ENCODE results near the gene CDK5RAP3. TPM values are rescaled to one million over a fixed set of nuclear protein-coding genes. Genes with fewer than 3 reads are reported as not detected.
A peak's percentile ranks its signal among the peaks of the same experiment; 100 is the strongest.

CDK5RAP3 gene
- total and polyA plus RNA-seq, 2 of the 13 experiments (the other 11 are each of a cell fraction or from before 2014, with no cell fraction given) = 128 to 154 TPM

- no peak for TF ChIP-seq ZNF670 (CRISPR knock-in tag; IDR thresholded peaks at IDR 0.05; ENCODE audit: borderline replicate concordance)
- no peak for TF ChIP-seq NAIF1 (CRISPR knock-in tag; IDR thresholded peaks at IDR 0.05; ENCODE audit: borderline replicate concordance)
- TF ChIP-seq, protein P1, sequence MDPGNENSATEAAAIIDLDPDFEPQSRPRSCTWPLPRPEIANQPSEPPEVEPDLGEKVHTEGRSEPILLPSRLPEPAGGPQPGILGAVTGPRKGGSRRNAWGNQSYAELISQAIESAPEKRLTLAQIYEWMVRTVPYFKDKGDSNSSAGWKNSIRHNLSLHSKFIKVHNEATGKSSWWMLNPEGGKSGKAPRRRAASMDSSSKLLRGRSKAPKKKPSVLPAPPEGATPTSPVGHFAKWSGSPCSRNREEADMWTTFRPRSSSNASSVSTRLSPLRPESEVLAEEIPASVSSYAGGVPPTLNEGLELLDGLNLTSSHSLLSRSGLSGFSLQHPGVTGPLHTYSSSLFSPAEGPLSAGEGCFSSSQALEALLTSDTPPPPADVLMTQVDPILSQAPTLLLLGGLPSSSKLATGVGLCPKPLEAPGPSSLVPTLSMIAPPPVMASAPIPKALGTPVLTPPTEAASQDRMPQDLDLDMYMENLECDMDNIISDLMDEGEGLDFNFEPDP (CRISPR knock-in tag; conservative IDR thresholded peaks at IDR 0.05) = no peak
- no peak for TF ChIP-seq SIX1 (CRISPR knock-in tag; IDR thresholded peaks at IDR 0.05; ENCODE audit: borderline replicate concordance)
- TF ChIP-seq ZNF333 (CRISPR knock-in tag; IDR thresholded peaks at IDR 0.05; ENCODE audit: borderline replicate concordance) = no peak
- TF ChIP-seq ZNF776 (CRISPR knock-in tag; IDR thresholded peaks at IDR 0.05) = no peak
- TF ChIP-seq JUNB (CRISPR knock-in tag; IDR thresholded peaks at IDR 0.05; ENCODE audit: borderline replicate concordance) = no peak
- peak; percentile 40; the same call in 1 of the 2 replicates for TF ChIP-seq ZNF644 (CRISPR knock-in tag; IDR thresholded peaks at IDR 0.05; ENCODE audit: low read depth)
- TF ChIP-seq TAF1 (CRISPR knock-in tag; IDR thresholded peaks at IDR 0.05) = peak; percentile 53; the same call in 1 of the 2 replicates
- TF ChIP-seq ZNF790 (CRISPR knock-in tag; IDR thresholded peaks at IDR 0.05; ENCODE audit: borderline replicate concordance) = no peak
- TF ChIP-seq GLMP (CRISPR knock-in tag; IDR thresholded peaks at IDR 0.05; ENCODE audit: borderline replicate concordance) = no peak
- no peak for TF ChIP-seq ZNF501 (CRISPR knock-in tag; IDR thresholded peaks at IDR 0.05)
- no peak for TF ChIP-seq ZNF564 (CRISPR knock-in tag; IDR thresholded peaks at IDR 0.05)
- TF ChIP-seq, protein P2, sequence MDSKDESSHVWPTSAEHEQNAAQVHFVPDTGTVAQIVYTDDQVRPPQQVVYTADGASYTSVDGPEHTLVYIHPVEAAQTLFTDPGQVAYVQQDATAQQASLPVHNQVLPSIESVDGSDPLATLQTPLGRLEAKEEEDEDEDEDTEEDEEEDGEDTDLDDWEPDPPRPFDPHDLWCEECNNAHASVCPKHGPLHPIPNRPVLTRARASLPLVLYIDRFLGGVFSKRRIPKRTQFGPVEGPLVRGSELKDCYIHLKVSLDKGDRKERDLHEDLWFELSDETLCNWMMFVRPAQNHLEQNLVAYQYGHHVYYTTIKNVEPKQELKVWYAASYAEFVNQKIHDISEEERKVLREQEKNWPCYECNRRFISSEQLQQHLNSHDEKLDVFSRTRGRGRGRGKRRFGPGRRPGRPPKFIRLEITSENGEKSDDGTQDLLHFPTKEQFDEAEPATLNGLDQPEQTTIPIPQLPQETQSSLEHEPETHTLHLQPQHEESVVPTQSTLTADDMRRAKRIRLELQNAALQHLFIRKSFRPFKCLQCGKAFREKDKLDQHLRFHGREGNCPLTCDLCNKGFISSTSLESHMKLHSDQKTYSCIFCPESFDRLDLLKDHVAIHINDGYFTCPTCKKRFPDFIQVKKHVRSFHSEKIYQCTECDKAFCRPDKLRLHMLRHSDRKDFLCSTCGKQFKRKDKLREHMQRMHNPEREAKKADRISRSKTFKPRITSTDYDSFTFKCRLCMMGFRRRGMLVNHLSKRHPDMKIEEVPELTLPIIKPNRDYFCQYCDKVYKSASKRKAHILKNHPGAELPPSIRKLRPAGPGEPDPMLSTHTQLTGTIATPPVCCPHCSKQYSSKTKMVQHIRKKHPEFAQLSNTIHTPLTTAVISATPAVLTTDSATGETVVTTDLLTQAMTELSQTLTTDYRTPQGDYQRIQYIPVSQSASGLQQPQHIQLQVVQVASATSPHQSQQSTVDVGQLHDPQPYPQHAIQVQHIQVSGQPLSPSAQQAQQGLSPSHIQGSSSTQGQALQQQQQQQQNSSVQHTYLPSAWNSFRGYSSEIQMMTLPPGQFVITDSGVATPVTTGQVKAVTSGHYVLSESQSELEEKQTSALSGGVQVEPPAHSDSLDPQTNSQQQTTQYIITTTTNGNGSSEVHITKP (CRISPR knock-in tag; IDR thresholded peaks at IDR 0.05; ENCODE audit: low read depth) = 0 out of 2 replicates have a peak, but pooled peaks have one; percentile 50
- TF ChIP-seq STAG1 (CRISPR knock-in tag; IDR thresholded peaks at IDR 0.05) = no peak
- TF ChIP-seq NONO (IDR thresholded peaks at IDR 0.05) = no peak
- TF ChIP-seq NONO (CRISPR knock-in tag; conservative IDR thresholded peaks at IDR 0.05) = no peak; the same call in 1 of the 2 replicates
- no peak for TF ChIP-seq ETS1 (CRISPR knock-in tag; IDR thresholded peaks at IDR 0.05)
- TF ChIP-seq JUN (CRISPR knock-in tag; IDR thresholded peaks at IDR 0.05) = no peak
- TF ChIP-seq KAT2B (IDR thresholded peaks at IDR 0.05; ENCODE audit: borderline replicate concordance, low read depth, low read length) = no peak
- no peak for TF ChIP-seq ZFP1 (CRISPR knock-in tag; IDR thresholded peaks at IDR 0.05)
- no peak for TF ChIP-seq ZNF660 (CRISPR knock-in tag; IDR thresholded peaks at IDR 0.05; ENCODE audit: borderline replicate concordance, low read depth)
- TF ChIP-seq ZSCAN22 (CRISPR knock-in tag; IDR thresholded peaks at IDR 0.05) = no peak
- no peak for TF ChIP-seq PRPF4 (IDR thresholded peaks at IDR 0.05; ENCODE audit: low read depth, low read length, poor library complexity, severe bottlenecking)
Measured at GRCh38 chr17:47956791-47957590, 13.9 kb upstream of the CDK5RAP3 start (continued).
